CD14-positive monocyte (primary cell): ENCODE results near the gene ACVR1. TPM values are rescaled to one million over a fixed set of nuclear protein-coding genes. Genes with fewer than 3 reads are reported as not detected.
A peak's percentile ranks its signal among the peaks of the same experiment; 100 is the strongest.

Experiments used
- DNase-seq, 3 donors: peaks; one replicate each; pipeline ENCODE4 v3.0.0-alpha.2; 2011 to 2022
- H2AFZ ChIP-seq: 2 replicates; pipeline ENCODE4 v1.6.0; 2012; ENCODE audit warnings: mild to moderate bottlenecking, low read depth, low read length, inconsistent platforms; ENCODE audit not compliant: insufficient read depth, poor library complexity, severe bottlenecking
- H3K27ac ChIP-seq, 2 donors: 1 replicate in 1 of 2; 2 replicates in 1 of 2; pipeline ENCODE4 v1.5.1; 2012 to 2013; ENCODE audit warnings: low read length in 2 of 2, control low read depth in 1 of 2, inconsistent platforms in 1 of 2, low read depth in 1 of 2, mild to moderate bottlenecking in 1 of 2
- H3K27me3 ChIP-seq, 2 donors: one replicate each; pipeline versions ENCODE4 v1.6.0 to v1.6.1; 2011 to 2013; ENCODE audit warnings: low read length in 2 of 2; ENCODE audit not compliant: control insufficient read depth in 2 of 2, insufficient read depth in 2 of 2
- H3K36me3 ChIP-seq, 2 donors: replicated peaks in 1 of 2; 1 replicate in 1 of 2; 2 replicates in 1 of 2; pipeline versions ENCODE4 v1.5.1 to v1.6.1; 2012 to 2013; ENCODE audit warnings: low read length in 2 of 2, control low read depth in 1 of 2, inconsistent platforms in 1 of 2, mild to moderate bottlenecking in 1 of 2; ENCODE audit not compliant: insufficient read depth in 2 of 2, control insufficient read depth in 1 of 2
- H3K4me1 ChIP-seq, 2 donors: 1 replicate in 1 of 2; 2 replicates in 1 of 2; pipeline versions ENCODE4 v1.5.1 to v1.6.1; 2012 to 2013; ENCODE audit warnings: low read length in 2 of 2, control low read depth in 1 of 2, inconsistent platforms in 1 of 2, mild to moderate bottlenecking in 1 of 2, moderate library complexity in 1 of 2; ENCODE audit not compliant: insufficient read depth in 2 of 2, control insufficient read depth in 1 of 2
- H3K4me2 ChIP-seq: replicated peaks from 2 replicates; pipeline ENCODE3; 2012; ENCODE audit warnings: low read length, moderate library complexity, mild to moderate bottlenecking; ENCODE audit not compliant: poor library complexity, severe bottlenecking; ENCODE audit errors: extremely low read depth
- H3K4me3 ChIP-seq, 3 experiments: fragments of 200-600 bp in 1 of 3; sonication (generic) in 1 of 3; replicated peaks in 1 of 3; 1 replicate in 2 of 3; 2 replicates in 1 of 3; pipeline ENCODE4 v1.5.1; 2011 to 2013; ENCODE audit warnings: low read length in 3 of 3, mild to moderate bottlenecking in 3 of 3, control low read depth in 2 of 3, low read depth in 2 of 3, inconsistent platforms in 1 of 3, moderate library complexity in 1 of 3
- H3K79me2 ChIP-seq: 2 replicates; pipeline ENCODE4 v1.6.0; 2012; ENCODE audit warnings: mild to moderate bottlenecking, control low read depth, inconsistent platforms, low read length, moderate library complexity; ENCODE audit not compliant: insufficient read depth
- H3K9ac ChIP-seq: 2 replicates; pipeline ENCODE4 v1.6.0; 2017; ENCODE audit warnings: low read length, mild to moderate bottlenecking; ENCODE audit not compliant: insufficient read depth, poor library complexity, severe bottlenecking
- H3K9me3 ChIP-seq, 2 donors: replicated peaks in 1 of 2; 1 replicate in 1 of 2; 2 replicates in 1 of 2; pipeline versions ENCODE4 v1.5.1 to v1.6.1; 2012 to 2013; ENCODE audit warnings: low read length in 2 of 2, control low read depth in 1 of 2; ENCODE audit not compliant: control insufficient read depth in 1 of 2, insufficient read depth in 1 of 2
- H4K20me1 ChIP-seq: 2 replicates; pipeline ENCODE4 v1.6.0; 2012; ENCODE audit warnings: mild to moderate bottlenecking, low read length, control low read depth, moderate library complexity; ENCODE audit not compliant: insufficient read depth
- H3K27ac Mint-ChIP-seq, 7 donors: one replicate each; pipeline ENCODE4 v1.8.0; 2020; ENCODE audit warnings: mild to moderate bottlenecking in 7 of 7, mixed read lengths in 7 of 7, moderate library complexity in 6 of 7, inconsistent platforms in 2 of 7
- H3K27me3 Mint-ChIP-seq, 3 donors: one replicate each; pipeline ENCODE4 v1.8.0; 2021 to 2022; ENCODE audit warnings: low read depth in 3 of 3, mild to moderate bottlenecking in 3 of 3, mixed read lengths in 3 of 3, moderate library complexity in 3 of 3, inconsistent platforms in 1 of 3
- H3K36me3 Mint-ChIP-seq, 2 donors: one replicate each; pipeline ENCODE4 v1.8.0; 2020; ENCODE audit warnings: mixed read lengths in 2 of 2, inconsistent platforms in 1 of 2, mild to moderate bottlenecking in 1 of 2
- H3K4me1 Mint-ChIP-seq: one replicate; pipeline ENCODE4 v1.8.0; 2020; ENCODE audit warnings: mild to moderate bottlenecking, mixed read lengths
- H3K4me3 Mint-ChIP-seq, 2 donors: one replicate each; pipeline ENCODE4 v1.8.0; 2020; ENCODE audit warnings: mild to moderate bottlenecking in 2 of 2, mixed read lengths in 2 of 2, moderate library complexity in 1 of 2
- H3K9me3 Mint-ChIP-seq, 7 donors: one replicate each; pipeline ENCODE4 v1.8.0; 2020 to 2022; ENCODE audit warnings: mixed read lengths in 7 of 7, mild to moderate bottlenecking in 6 of 7, moderate library complexity in 6 of 7, inconsistent platforms in 2 of 7
- CTCF ChIP-seq: fragments of 200-600 bp; IDR thresholded peaks from one replicate; pipeline ENCODE4 v1.8.0; 2022; ENCODE audit warnings: antibody characterized with exemption, mild to moderate bottlenecking
- WGBS: methylation state at CpG from one replicate; pipeline ENCODE4 v1.1.5; 2013; ENCODE audit warnings: missing lambda C conversion rate; ENCODE audit not compliant: insufficient coverage; 5-methylcytosine and 5-hydroxymethylcytosine counted together
- intact Hi-C, 2 donors: fragments of 100-400 bp; cut with micrococcal nuclease; formaldehyde crosslinking; loops; one replicate each; pipeline versions ENCODE4 v1.15.0 to v1.15.1; 2023
- polyA plus RNA-seq, 3 donors: library from polyadenylated mRNA; depleted of rRNA in 1 of 3; unstranded in 2 of 3; stranded (reverse) in 1 of 3; fragments of 300-500 nt in 2 of 3; fragments of >200 nt in 1 of 3; fragmentation: Illumina TruSeq in 2 of 3; gene quantifications; 1 replicate in 2 of 3; 2 replicates in 1 of 3; pipeline ENCODE4 v1.2.3, GENCODE V29; 2012 to 2021

ACVR1 gene
- polyA plus RNA-seq, 3 donors = 2.8 to 13.4 (median 4.9) TPM

- no peak overlapping the region for H2AFZ ChIP-seq
- TF ChIP-seq CTCF = no peak
Observed at GRCh38 chr2:157839822-157840221, 36.3 kb downstream of the ACVR1 start.

GRCh38 chr2:157839162-157839801 is 36.8 kb downstream of the ACVR1 start:
- no peaks in the 10 kb centered on the region for H3K36me3 ChIP-seq
- peaks cover 19 to 31% of the 10 kb centered on the region in 2 donors for H3K4me1 ChIP-seq
- no peak for TF ChIP-seq CTCF
- H3K9me3 ChIP-seq = no peaks in the 10 kb centered on the region
- H3K4me3 ChIP-seq = no peak overlapping the region
- DNase-seq = no peak
- no peaks in the 10 kb centered on the region for H3K27me3 ChIP-seq
- H3K4me1 Mint-ChIP-seq = peaks cover 32% of the 10 kb centered on the region
- peaks cover 16 to 17% of the 10 kb centered on the region in 2 donors for H3K36me3 Mint-ChIP-seq
- H3K27me3 Mint-ChIP-seq = no peaks in the 10 kb centered on the region
- peak overlapping the region in 4 of 7 donors; percentile 88 to 95 (median 90) for H3K27ac Mint-ChIP-seq
- no peak overlapping the region for H3K4me3 Mint-ChIP-seq
- no peaks in the 10 kb centered on the region for H3K9me3 Mint-ChIP-seq
- H3K9ac ChIP-seq = no peak overlapping the region
- H3K4me2 ChIP-seq = peak overlapping the region; percentile 66
- intact Hi-C loops = loop anchor here in 1 of 2 donors (5.0 kb wide), 1 partner anchor 33 kb away; no protein-coding TSS in a partner anchor
- H4K20me1 ChIP-seq = peaks cover 4% of the 10 kb centered on the region
- no peak overlapping the region for H2AFZ ChIP-seq
- H3K79me2 ChIP-seq = no peaks in the 10 kb centered on the region
- WGBS = 94% methylated on average over 3 of the region's 5 CpGs
- H3K27ac ChIP-seq = peak overlapping the region in 1 of 2 donors; percentile 86

More at GRCh38 chr2:157839822-157840221, 36.3 kb downstream of the ACVR1 start:
- peaks cover 19 to 31% of the 10 kb centered on the region in 2 donors for H3K4me1 ChIP-seq
- no peaks in the 10 kb centered on the region for H3K79me2 ChIP-seq
- no peak for DNase-seq
- no peak overlapping the region for H3K27ac ChIP-seq
- no peak overlapping the region for H3K9ac ChIP-seq
- H3K9me3 ChIP-seq = no peaks in the 10 kb centered on the region
- Mint-ChIP-seq H3K27me3 (no peaks in the 10 kb centered on the region), H3K4me1 (peaks cover 32% of the 10 kb centered on the region), H3K4me3 (no peak overlapping the region), H3K27ac (peak overlapping the region in 2 of 7 donors; percentile 46 to 88), H3K36me3 (peaks cover 17% of the 10 kb centered on the region in 2 donors), H3K9me3 (no peaks in the 10 kb centered on the region)
- no peaks in the 10 kb centered on the region for H3K36me3 ChIP-seq
- H3K4me3 ChIP-seq = no peak overlapping the region
- intact Hi-C loops = loop anchor here in 1 of 2 donors (5.0 kb wide), 1 partner anchor 32 kb away; no protein-coding TSS in a partner anchor
- peaks cover 4% of the 10 kb centered on the region for H4K20me1 ChIP-seq
- no CpG with 5 or more reads among the region's 2 CpGs for WGBS
- H3K4me2 ChIP-seq = no peak overlapping the region
- H3K27me3 ChIP-seq = no peaks in the 10 kb centered on the region
